Dedifferentiated amniotic fluid mesenchymal stem cell (primary cell): ENCODE data around the gene RASGRP3.

Source experiments
- DNase-seq: peaks from one replicate; pipeline ENCODE4 v3.0.0-alpha.2; 2016; ENCODE audit errors: extremely low spot score

Gene RASGRP3

DNA sequence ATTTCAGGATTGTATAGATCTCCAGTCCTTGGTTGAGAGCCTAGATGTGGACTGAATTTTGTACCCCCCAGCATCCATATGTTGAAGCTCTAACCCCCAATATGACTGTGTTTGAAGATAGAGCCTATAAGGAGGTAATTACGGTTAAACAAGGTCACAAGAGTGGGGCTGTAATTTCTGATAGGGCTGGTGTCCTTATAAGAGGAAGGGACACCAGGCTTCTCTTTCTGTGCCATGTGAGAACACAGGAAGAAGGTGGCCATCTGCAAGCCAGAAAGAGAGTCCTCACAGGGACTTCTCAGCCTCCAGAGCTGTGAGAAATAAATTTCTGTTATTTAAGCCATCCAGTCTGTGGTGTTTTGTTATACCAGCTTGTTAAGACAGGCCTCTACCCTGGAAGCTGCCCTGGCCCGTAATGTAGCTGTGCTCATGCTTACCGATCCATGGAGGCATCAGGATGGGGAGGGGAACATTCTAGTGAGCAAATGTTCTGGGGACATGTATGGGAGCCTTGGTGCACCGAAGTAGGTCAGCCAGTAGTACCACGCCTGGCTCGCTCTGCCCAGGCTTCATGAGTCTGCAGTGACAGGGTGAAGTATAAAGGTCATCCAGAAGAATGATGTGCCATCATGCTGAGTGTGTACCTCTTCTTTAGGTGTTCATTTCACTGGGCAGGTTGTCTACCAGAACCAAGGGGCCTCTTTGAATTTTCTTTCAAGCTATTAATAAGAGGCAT is 16.1 kb downstream of the RASGRP3 start:
- DNase-seq: no peak

DNA sequence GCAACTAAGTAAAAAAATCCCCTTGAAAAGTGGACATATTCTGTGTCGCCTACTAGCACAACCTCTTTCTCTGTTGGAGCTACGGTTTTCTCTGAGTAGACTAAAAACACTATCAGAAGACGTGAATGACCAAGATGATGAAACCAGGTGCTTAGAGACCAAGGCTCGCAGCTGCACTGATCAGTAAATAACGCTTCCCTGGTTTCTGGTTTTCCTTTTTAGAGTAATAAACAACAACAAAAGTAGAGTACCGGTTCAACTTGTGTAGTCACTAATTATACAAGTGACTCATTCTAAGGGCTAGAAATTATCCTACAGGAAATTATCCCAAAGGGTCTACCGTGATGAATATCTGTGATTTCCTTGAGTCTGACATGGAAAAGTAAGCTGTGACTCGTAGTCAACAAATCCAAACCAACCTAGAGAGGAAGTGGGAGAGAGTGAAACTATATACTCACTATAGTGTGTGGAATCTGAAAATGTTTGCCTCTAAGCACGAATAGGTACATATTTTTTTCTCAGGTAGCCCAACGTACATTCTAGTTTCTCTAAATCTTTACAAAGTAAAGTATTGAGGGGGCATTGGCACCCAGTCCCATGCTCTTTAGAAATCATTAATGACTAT is 17.8 kb downstream of the RASGRP3 start:
- no peak for DNase-seq

DNA sequence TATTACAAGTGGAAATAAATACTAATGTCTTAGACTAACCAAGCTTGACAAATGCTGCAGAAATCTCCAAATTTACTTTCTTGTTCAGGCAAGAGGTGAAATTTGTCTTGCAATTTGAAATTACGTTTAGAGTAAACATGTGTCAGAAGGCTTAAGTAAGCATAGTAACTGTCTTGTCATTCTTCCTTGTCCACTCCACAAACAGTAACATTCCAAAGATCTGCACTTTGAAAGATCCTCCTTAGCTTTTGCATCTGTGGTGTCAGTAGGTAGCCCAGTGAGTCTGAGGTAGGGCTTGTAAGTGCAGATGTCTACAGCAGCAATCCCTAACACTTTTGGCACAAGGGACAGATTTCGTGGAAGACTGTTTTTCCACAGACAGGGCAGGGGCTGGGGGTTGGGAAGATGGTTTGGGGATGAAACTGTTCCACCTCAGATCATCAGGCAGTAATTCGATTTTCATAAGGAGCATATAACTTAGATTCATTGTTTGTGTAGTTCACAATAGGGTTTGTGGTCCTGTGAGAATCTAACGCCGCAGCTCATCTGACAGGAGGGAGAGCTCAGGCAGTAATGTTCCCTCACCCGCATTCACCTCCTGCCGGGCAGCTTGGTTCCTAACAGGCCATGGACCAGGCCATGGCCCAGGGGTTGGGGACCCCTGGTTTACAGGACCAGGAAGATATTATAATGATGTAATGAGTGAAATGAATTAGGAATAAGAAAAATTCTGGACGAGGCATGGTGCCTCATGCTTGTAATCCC is 18.6 kb downstream of the RASGRP3 start:
- no peak for DNase-seq

DNA sequence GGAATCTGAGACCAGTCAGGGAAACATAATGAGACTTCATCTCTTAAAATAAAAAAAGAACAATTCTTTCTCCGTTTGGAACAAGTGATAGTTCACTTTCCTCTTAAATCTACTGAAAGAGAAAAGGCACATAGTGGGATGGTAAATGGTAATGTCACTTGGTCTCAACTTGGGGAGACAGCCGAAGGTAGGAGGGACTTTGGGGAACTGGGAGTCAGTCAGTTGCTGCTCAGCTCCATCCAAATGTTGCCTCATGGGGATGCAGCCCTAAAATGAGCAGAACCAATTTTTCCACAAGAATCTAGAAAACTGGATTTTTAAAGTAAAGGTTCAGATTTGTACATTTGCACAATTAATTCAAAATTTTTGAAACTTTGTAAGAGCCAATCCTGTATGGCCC is 19.2 kb downstream of the RASGRP3 start:
- no peak for DNase-seq

DNA sequence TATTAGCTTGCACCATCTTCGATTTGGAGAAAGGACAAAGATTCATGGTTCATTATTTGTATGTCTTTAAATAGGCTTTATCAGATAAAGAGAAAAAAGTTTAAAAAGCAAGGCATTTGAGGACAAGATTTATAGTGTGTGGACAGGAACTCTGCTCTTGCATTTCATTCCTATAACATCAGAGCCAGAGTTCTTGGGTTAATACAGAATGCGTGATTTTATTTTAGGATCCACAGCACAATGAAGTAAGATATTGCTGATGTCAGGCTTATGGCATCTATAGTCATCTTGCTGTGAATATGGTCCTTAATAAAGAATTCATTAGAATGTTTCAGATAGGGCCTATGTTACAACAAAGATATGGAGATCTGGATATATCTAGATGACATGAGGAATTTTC is 19.7 kb downstream of the RASGRP3 start:
- DNase-seq: peak; percentile 67

DNA sequence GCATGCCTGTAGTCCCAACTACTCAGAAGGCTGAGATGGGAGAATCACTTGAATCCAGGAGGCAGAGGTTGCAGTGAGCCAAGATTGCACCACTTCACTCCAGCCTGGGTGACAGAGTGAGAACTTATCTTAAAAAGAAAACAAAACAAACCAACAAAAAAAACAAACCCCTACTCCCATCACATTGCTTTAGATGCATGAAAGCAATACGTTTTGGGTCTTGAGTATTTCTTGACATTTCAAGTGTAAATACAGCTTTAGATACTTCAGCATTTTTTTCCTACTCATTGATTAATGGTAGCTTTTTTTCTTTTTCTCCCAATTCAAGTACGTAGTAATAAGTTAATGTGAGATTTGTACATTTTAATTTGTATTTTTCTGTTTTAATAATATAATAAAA is 20.3 kb downstream of the RASGRP3 start:
- DNase-seq: no peak

DNA sequence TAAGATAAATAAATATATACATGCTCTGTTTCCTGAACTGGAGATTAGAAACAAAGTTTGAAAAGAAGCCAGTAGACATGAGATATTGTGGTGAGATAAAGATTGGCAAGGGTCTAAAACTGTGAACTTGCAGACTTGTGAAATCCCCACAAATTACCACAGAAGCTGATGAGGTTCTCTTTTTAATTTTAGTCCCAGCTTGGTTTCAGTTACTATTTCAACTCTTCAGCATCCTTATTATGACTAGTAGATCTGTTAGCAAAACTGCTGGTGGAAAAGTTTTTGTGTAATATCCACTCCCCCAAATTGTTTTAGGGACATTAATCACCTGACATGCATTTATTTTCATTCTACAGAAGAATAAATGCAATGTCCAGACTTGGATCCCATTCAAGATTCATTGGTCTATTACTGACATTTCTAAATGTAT is 20.8 kb downstream of the RASGRP3 start:
- DNase-seq: no peak

DNA sequence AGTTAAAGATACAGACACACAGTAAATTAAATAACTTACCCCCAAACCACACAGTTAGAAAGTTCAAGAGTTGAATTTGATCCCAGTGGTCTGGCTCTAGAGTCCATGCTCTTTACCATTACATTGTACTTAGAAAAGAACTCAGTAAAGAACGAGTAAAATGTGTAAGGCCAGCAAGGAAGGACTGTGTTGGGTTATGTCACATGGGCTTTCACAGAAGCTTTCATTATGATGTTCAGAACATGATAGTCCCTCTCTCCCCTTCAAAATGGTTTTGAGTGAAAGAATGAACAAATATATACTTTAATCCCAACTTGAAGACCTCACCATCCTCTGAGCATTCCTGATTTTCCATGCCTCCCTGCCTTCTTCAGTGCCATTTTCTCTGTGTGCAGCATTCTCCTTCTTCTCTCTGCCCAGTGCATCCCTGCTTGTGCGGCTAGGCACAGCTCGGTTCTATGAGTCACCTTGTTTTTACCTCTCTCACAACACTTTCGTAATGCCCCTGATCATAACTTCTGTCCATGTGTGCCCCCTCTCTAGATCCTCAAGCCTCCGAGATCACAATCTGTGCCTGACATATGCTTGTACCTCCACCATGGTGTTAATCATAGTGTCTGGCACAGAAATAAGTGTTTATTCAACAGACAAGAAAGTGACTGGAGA is 22.0 kb downstream of the RASGRP3 start:
- no peak for DNase-seq

DNA sequence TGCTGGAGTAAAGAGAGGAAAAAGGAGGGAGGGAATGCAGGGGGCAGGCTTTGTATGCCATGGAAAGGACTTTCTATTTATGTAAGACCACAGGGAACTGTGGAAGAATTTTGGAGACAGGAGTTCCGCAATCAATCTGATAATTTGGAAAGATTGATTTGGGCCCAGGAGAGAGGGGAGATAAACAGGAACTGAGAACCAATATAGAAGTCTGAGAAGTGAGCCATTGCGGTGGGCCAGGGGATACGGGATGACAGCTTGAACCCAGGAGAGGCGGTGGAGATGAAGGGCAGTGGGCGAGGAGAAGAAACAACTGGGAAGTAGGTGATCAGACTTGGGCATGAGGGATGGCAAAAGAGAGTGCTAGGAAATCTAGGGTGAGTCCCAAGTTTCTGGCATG is 23.7 kb downstream of the RASGRP3 start:
- DNase-seq: no peak

DNA sequence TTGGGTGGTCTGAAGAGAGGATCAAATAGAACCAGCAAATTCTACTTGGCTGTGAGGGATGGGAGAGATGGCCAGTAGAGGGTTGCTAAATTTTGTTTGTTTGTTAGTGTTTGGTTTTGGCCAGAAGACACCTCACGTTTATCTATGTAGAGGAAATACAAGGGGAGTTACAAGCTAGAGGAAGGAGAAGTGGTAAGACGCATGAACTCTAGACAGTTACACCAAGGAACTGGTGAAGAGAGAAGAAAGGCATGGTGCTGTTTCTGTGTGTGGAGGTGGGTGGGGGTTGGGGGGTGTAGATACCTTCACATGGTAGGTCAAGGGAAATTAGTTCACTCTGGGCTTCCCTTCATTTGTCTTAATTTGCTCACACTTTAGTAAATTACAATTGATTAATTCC is 25.6 kb downstream of the RASGRP3 start:
- DNase-seq: no peak

DNA sequence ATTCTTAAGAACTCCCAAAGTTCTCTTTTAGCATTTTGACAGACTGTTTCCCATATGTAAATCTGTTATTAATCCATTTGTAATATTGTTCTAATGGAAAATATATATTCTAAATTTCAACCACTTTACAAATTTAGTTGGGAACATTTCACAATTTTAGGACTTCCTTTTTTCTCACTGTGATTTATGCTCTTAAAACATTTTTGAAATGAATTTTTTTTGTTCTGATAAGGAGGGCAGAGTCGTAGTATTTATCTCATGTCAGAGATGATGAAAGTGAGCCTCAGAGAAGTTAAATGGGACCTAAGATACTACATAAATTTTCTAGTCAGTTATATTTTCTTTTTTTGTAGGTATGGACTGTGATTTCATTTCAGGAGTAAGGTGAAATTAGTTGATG is 26.6 kb downstream of the RASGRP3 start:
- no peak for DNase-seq

DNA sequence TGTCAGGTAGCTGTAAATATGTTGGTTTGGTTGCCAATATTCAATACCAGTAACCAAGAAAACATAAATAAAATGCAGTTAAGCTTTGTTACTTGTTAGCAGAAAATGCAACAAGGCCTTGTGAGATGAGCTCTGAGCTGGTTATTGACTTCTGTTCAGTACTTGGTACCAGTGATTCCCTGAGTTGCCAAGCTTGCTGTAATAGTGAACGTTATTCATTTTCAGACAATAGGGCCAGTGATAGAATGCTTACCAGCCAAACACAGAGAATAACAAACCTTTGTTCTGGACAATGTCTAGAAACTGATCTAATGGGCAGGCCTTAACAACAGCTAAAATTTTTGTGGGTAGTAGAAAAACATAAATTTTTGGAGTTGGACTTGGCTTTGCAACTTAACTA is 29.5 kb downstream of the RASGRP3 start:
- DNase-seq: no peak

DNA sequence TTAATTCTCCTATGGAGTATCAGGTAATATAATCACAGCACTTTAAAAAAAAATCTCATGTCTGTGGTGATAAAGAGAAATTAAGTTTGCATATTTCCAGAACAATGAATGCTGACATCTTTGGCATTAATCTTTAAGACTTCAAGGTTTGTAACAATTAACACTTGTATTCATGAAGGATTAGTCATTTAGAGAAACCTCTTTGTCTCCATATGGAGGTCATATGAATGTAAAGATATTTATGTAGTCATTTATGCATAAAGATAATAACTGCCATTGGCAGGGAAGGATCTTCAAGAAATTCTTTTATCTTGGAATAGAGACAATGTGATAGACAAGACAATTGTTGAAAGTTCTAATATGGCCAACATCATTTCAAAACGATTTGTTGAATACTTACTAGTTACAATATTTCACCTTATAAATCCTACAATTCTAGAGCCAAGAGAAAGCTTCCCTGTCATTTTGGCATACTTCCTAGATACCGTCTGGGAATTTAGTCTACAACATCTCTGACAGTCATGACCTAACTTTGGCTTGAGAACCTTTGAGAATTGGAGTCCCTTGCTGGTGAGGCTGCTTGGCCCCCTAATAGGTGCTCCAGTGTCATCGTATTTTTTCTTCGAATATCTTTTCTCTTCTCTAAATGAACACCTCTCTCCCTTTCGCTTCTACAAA is 33.6 kb downstream of the RASGRP3 start:
- DNase-seq: no peak

DNA sequence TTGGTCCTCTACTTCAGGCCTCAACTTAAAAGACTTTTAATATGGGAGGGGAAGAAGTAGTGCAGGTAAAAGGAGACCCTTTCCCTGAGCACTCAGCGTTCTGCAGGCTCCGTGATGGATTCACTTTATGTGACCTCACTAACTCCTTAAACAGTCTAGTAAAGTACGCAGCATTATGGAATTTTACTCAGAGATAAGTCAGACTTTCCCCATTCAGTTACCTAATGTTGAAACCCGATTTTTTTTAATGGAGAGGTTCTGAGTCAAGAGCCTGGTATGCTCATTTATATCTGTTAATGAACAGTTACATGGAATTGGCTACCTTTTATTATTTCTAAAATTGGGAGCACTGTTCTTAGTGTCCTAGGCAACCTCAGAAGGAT is 34.1 kb downstream of the RASGRP3 start:
- DNase-seq: no peak

DNA sequence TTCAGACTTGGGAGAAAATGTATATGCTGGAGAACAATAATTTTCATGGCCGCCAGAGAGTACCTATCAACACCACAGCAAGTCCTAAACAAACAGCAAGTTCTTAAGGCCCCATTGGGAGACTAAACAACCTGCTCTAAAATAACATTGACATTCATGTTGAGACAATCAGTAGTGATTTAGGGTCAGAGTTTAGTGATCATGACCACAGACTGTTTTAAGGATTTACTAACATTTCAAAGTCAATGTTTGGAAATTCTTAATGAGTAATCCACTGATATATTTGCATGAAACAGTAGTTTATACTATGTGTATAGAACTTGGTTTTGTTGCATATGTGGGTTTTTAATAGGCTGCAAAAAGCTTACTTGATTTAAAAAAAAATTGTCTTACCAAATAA is 34.7 kb downstream of the RASGRP3 start:
- no peak for DNase-seq

DNA sequence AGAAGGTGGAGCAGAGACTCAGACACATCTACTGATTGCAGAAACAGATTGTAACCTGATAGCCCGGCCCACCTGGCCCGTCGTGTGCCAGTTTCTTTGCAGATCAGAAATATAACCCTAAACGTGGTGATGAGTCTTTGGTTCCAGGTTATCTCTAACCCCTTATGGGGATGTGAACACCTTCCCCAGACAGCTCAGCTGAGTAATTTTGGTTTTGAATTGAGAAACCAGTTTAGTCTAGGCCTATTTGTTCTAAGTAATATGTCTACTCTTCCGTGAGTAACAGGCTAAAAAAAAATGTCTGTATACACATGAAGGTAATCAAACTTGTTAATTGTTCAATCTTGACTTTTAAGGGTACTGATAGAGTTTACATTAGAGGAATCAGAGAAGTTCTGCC is 35.7 kb downstream of the RASGRP3 start:
- DNase-seq: no peak

DNA sequence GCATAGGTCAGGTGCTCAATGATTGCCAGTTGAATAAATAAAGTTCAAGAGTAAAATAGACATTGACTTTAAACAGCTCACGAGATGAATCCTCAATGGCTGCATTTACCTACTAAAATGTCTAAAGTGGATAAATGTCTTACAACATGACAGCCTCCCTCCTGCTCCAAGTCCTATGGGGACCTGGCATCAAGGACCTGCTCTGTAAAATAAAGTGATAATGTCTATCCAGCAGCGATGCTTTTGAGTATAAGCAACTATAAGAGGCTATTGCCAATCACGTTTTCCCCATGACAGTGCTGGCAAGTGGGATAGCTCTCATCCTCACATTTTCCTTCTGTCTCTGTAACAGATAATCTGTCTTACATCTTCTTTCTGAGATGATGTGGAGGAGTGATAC is 37.0 kb downstream of the RASGRP3 start:
- DNase-seq: no peak

DNA sequence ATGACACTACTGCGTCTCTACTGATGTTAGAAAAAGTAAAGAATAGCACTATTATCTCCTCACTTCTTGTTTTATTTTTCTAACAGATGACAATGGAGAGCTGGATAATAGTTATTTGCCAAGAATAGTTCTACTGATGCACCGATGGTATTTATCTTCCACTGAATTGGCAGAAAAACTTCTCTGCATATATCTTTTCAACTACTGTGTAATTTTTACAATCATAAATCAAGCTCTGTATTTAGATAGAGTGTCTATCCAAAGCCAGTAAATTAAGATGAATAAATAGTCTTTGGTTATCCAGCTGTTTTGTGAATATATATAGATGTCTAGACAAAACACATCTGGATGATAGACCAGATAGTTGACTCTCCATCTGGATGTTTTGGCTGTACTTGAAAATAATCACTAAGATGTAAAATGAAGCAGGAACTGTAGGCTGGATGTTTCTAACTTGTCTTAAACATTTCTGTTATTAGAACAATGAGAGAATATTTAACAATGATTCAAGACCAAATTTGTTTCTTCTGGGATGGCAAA is 40.1 kb downstream of the RASGRP3 start:
- no peak for DNase-seq

DNA sequence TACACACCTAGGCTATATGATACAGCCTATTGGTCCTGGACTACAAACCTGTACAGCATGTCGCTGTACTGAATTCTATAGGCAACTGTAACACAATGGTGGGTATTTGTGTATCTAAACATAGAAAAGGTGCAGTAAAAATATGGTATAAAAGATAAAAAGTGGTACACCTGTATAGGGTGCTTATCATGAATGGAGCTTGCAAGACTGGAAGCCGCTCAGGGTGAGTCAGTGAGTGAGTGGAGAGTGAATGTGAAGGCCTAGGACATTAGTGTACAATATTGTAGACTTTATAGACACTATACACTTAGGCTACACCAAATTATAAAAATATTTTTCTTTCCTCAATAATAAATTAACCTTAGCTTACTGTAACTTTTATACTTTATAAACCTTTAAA is 41.8 kb downstream of the RASGRP3 start:
- no peak for DNase-seq

DNA sequence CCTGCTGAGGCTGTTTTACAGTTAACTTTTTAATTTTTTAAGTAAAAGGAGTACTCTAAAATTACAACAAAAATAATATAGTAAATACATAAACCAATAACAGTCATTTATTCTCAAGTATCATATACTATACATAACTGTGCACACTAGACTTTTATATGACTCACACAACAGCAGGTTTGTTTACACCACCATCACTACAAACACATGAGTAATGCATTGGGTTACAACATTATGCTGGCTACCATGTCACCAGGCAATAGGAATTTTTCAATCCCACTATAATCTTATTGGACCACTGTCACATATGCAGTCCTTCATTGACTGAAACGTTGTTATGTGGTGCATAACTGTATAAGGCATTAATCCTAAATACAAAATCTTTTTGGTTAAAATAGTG is 42.5 kb downstream of the RASGRP3 start:
- no peak for DNase-seq

DNA sequence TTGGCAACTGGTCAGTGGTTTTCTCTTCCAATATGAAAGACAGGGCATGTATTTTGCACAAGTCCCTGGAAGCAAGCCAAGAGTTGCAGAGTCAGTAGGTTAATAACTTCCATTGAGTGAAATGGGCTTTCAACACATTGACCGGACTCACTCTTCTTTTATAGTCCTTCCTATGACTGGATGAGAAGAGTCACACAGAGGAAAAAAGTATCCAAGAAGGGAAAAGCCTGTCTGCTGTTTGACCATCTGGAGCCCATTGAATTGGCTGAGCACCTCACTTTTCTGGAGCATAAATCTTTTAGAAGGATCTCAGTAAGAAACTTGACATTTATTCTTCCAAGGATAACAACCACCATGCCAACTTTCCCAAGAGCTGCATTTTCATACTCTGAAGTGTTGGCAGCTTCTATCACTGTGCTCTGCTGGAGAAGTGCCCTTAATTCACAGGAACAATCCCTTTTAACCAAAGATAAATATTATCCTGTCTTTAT is 45.4 kb downstream of the RASGRP3 start:
- DNase-seq: peak; percentile 45

DNA sequence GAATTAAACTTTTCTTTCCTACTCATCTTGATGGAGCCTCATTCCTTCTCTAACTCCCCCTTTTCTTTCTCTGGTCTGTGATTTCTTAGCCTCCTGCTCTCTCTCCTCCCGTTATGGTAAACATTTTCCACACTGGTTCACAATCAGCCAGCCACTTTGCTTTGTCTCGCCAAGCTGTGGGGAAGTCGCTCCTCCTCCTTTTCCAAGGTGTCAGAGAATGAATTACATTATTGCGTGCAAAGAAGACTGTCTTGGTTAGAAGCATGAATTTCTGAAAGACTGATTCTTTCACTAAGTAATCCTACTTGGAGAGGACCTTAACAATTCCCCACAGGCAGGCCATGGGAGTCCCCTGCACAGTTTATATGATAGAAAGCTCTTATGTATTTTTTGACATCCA is 46.1 kb downstream of the RASGRP3 start:
- no peak for DNase-seq
